Glomerular endothelial cell (primary cell): Measurements from ENCODE around the gene METTL17. TPM values are rescaled to one million over a fixed set of nuclear protein-coding genes. Genes with fewer than 3 reads are reported as not detected.
A peak's percentile ranks its signal among the peaks of the same experiment; 100 is the strongest.
"Not testable (repeated sequence)": the region's sequence is repeated elsewhere in the genome, so short reads cannot be mapped to it uniquely, and the experiment has no call there.

Experiments used
- DNase-seq: peaks from one replicate; pipeline ENCODE4 v3.0.0-alpha.2; 2011; ENCODE audit warnings: low read depth, low spot score; ENCODE audit errors: extremely low read depth
- total RNA-seq: library from RNA; depleted of rRNA; stranded (reverse); fragments of >200 nt; gene quantifications from 2 replicates; pipeline ENCODE4 v1.2.3, GENCODE V29; 2015

Gene METTL17
- total RNA-seq, 1 donor from 2014 or later: 47.3 TPM

DNA sequence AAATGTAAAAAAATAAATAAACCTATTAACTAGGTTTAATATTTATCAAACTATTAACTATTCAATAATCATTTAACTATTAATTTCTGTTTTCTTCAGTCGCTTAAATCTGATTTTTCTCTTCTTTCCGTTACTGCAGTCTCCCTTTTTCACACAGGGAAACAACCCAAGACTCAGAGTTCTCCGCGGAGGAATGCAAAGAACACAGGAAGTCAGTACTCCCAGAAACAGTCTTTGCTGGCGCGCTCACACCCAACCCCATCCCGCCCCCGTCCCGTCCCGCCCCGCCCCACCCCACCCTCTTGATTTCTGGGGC, 351 bp upstream of the METTL17 start:
- DNase-seq: no peak

DNA sequence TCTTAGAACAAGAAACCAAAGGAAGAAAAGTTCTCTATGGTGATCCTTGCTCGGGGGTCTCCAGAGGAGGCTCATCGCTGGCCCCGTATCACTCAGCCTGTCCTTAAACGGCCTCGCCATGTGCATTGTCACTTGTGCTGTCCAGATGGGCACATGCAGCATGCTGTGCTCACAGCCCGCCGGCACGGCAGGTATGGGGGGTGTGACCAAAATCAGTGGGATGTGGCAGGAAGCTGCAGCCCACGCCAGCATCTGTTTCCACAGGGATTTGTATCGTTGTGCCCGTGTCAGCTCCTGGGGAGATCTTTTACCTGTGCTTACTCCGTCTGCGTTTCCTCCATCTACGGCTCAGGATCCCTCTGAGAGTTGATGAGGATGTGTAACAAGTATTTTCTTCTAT, 6.7 kb downstream of the METTL17 start:
- no peak for DNase-seq

DNA sequence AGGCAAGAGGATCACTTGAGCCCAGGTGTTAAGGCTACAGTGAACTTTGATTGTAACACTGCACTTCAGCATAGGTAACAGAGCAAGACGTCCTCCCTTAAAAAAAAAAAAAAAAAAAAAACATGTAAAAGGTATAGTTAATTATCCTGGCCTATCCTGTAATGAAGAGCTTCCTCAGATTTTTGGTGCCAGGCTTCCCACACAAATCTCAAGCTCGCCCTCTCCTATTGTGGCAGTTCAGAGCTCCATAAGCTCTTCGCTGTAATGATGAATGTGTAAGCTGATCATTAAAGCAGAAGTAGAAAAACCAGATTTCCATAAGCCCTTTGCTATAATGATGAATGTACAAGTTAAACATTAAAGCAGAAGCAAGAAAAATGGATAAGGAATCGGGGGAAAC, 7.3 kb downstream of the METTL17 start:
- no peak for DNase-seq

DNA sequence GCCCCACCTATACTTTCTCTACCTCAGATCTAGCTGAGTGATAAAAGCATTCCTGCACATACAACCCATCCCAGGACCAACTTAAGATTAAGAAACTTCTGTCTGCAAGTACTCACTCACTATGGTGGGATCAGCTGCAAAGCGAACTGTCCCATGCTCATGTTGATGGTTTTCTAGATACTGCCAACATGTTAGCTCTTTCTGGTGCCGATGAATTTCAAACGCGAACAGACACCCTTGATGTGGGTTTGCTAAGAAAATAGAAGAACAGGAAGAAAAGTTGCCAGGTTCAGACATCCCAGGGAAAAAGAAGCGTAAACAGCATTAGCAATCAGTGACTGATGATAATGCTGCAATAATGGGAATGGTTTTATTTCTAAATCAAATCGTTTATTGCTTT, 7.8 kb downstream of the METTL17 start:
- DNase-seq: no peak

DNA sequence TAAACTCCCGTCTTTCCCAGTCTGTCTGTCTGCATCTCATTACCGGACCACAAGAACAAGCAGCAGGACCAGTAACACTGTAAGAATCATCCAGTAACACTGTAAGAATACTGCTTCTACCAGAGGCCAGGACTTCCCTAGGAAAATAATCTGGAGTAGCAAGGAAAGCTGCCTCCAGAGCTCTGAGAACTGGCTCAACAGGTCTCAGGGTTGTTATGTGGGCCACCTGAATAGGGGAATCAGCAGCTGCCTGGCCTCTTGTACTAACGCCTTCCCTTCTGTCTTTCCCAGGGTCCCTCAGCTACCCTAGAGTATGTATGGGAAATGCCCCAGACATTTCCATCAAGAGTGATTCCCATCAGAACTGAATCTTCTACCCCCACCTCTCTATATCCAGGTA, 8.4 kb downstream of the METTL17 start:
- no peak for DNase-seq

DNA sequence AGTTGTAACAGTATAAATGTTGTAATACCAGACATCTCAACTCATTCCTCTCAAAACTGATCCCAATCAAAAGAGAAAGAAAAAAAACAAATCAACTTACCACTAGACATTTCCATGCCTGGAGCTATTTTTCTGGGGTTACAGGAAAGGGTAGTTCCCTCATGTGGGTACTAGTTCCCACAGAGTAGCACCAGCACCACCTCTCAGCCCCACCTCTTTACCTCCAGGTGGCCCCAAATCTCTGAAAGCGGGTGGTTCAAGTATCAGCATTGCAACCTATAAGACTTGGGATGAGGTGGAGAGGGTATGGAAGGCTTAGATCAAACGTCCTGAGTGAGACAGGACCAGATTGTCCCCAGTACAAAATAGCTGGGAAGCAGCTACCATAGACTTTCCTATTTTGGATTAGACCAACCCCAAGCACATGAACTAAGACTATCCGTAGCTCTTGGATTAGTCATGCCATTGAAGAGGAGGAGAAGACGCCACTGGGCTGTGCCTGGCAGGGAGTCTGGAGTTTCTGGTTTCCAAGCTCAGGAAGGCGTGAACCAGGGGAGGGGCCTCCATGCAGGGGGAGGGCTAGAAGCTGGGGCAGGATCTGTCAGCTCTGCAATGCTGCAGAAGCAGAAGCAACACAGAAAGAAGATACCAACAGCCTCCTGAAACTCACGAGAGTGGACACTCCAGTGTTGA, 9.0 kb downstream of the METTL17 start, which contains the start of gene SLC39A2:
Gene SLC39A2, plus strand, starts transcription at position 620 of the 693 bp plus-strand sequence. CDS start 154 bp downstream, outside the sequence.
- DNase-seq: no peak

DNA sequence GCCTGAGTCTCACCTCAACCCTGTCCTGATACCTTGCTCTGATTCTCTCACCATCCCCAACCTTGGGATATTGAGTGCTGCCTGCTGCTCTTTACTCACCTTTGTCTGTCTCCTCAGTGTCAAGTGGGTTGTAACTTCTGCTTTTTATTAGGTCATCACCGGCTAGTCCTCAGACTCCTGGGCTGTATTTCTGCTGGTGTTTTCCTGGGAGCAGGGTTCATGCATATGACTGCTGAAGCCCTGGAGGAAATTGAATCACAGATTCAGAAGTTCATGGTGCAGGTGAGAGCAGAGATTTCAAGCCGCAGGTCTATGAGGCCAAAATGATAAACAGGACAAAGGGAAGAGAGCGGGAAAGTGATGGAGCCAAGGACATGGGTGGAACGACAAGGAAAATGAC, 9.8 kb downstream of the METTL17 start:
- DNase-seq: no peak

DNA sequence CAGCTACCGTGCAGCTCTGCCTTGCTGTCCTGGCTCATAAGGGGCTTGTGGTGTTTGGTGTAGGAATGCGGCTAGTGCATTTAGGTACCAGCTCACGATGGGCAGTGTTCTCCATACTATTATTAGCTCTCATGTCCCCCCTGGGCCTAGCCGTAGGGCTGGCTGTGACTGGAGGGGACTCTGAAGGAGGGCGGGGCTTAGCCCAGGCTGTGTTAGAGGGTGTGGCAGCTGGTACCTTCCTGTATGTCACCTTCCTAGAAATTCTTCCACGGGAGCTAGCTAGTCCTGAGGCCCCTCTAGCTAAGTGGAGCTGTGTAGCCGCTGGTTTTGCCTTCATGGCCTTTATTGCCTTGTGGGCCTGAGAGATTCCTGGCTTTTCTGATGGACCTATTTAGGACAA, 11.4 kb downstream of the METTL17 start:
- no peak for DNase-seq

DNA sequence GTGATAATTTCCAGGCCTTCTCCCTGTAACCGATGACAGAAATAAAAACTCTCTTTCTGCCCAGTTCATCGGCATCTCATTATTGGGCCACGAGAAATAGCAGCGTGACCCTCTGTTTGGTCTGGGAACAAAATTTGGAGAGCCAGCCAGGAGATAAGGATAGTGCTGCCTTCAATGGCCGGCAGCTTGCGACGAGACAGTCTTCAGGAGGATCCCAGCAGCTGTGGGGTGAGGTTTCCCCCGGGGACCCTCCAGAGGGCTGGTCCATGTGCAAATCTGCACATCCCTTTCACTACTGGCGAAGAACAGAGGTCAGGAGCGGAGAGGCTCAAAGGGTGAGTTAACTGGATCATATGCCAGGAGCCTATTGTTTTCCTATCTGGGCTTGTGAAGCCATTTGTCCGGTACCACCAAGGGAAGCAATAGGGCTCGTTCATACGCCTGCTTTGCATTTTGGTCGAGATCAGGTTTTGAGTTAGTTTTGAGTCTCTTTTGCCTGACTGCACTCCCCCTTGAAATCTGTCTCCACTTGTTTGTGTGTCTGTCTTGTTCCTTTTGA, 14.1 kb downstream of the METTL17 start:
- no peak for DNase-seq

DNA sequence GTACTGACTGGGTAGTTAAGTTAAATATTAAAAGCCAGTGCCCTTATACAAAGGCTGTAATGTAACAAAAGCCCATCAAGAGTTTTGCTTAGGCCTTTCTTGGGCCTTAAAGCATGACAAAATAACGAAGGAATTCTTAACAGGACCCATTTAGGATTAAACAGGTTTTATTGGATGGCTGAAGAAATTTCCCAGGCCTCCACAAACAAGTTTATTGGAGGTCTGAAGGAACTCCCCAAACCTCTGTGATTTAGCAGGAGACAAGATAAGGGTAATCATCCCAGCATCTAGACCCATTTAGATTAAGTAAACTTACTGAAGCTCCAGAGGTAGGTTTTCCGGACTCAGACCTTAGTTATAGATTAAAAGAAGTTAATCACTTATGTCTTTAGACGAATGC, 19.9 kb downstream of the METTL17 start:
- not testable (repeated sequence) for DNase-seq

DNA sequence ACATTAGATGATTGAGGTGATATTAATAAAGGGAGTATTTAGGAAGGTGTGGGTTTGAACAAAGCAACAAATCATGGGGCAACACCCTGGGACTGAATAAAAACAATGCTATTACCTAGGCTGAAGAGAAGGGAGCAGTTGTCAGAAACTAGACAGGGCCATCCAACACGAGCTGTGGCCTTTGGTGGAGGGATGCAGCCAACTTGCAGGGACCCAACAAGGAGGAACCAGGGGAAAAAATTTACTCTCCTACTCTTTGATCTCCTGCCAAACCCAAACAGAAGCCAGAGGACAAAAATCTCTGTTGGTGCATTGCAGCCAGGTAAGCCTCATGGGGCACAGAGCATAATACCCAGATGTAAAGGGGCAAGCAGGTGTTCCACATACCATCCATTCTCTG, 21.4 kb downstream of the METTL17 start:
- no peak for DNase-seq

DNA sequence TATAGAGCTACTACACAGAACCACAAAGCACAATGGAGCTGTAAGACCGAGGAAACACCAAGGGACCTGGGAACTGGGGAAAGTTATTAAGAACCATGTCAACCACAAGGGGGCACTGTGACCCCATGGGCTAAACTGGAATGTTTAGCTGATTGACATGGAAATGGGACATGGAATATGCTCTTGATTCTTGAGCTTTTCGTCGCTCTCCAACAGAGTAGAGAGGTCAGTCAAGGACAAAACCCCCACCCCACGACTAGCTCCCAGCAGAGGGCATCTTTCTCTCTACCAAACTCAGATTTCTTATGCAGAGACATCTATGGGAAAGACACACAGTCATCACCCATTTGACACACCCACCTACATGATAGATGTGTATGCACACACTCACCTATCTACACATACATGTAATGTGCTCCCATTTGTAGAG, 25.0 kb downstream of the METTL17 start:
- peak; percentile 72 for DNase-seq

DNA sequence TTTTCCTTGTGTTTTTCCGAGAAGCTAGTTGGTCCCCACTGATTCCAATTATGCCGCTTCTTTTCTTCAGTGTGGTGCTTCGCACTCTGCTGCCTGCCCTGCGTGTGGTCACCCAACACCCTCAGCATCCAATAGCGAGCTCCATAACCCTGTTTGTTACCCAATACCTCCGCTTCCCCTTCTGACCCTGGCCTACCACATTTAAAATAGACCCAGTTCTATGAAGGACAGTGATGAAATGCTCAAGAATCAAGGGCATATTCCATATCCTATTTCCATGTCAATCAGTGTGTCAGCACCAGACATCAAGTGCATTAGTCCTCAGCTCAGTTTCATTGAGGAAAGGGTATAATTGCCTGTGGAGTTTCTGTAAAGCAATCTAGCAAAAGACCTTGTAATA, 25.5 kb downstream of the METTL17 start:
- DNase-seq: no peak

DNA sequence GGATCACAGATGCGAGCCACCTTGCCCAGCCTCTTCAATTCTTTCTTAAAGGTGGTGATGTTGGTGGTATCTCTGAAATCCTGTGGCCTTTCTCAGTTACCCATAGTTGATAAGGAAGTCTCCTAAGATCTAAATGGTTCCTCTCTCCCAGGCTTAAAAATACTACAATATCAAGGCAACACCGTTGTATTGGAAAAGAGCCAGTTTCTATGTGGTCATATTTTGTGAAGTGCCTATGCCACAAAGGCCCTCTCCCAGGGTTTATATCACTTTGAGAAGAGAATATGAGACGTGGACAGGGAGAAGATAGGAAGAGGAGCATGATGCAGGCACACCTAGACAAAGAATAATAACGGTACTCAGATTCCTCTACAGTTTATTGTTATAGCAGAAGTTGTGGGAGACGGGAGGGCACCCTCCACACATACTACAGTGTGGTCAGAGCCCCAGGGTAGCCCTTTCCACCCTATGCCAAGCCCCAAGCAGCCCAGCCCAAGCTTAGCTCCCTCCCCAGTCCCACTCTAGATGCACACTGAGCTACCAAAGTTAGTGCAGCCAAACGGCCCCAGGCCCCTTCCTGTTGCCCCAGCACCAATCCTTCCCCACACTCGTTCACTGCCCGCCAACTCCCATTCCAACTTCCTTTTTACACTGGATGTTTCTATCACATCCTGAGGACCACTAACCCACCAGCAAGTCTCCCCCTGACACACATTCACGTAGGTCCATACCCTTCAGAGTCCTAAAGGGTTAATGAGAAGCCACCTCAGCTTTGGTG, 26.8 kb downstream of the METTL17 start:
- DNase-seq: no peak

DNA sequence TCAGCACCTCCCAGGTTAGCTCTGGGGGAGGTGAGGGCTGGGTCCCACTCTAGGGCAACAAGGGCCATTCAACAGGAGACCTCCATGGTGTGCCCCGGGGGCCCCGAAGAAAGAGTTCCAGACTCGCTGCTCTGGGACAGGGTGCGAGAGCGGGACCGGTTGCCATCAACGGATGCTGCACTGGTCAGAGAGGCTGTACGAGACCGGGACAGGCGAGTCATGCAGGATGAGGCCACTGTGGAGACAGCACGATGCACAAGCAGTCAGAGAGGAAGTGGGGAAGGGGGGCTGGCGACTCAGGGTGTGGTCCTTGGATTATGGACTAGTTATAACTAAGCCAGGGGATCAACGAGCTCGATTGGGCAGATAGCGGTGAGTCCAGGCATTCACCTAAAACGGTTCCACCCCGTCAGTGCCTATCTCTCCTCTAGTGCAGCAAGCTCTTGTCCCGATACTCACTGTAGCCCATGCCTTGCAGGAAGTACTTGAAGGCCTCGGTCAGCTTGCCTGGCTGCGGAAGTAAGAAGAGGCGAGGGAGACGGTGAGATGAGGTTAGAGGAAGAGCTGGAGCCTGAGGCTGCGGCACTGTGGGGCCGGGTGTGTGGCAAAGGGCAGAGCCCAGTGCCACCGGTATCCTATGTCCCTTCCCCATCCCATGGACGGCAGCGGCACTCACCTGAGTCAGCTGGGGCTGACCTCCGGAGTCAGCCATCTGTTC, 27.9 kb downstream of the METTL17 start:
- no peak for DNase-seq

DNA sequence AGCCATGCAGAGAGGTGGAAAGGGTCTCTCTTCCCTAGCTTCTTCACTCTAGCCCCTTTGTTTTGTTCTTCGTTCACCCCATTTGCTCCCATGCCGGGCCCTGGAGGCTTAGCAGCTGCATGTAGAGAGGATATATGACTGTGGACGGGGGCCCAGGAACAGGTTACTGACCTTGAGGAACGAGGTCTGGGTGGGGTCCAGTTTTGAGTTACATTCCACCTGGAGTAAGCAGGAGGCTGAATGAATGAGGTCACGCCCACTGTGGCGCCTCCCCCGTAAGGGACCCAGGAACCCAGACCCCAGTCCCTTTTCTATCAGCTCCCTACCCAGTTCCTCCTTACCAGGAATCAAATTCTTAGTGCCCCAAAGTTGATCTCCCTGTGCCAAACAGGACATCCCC, 28.5 kb downstream of the METTL17 start:
- DNase-seq: no peak

DNA sequence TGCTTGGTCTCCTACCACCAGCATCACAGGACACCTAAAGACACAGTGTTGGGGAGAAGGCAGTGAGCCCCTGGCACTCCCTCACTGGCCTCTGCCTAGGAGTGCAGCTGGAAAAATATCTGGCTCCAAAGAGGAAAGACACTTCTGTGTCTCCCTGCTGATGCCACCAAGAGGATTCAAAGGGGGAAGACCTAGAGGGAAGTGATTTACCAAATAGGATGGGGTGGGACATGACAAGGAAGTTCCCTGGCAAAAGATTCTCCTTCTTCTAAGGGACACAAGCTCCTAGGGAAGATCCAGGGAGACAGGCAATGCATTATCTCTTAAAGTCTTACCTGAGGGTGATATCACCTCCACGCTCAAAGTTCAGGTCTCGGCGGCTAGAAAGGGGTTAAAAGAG, 29.0 kb downstream of the METTL17 start:
- no peak for DNase-seq

DNA sequence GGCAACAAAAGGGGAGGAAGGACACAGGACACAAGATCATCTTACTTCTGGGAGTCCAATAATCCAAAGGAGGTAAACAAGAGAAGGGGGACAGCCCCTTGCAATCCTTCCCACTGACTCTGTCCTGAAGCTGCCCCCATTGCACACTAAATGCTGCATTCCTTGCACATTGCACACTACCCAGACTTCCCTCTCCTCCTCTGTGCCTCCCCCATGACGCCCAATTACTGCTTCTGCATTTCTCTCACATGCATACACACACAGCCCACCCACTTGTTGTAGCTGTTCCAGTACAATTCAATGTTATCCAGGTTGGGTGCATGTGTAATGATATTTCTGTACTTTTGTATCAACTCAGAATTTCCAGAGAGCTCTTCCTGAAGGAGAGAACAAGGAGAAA, 29.6 kb downstream of the METTL17 start:
- no peak for DNase-seq

DNA sequence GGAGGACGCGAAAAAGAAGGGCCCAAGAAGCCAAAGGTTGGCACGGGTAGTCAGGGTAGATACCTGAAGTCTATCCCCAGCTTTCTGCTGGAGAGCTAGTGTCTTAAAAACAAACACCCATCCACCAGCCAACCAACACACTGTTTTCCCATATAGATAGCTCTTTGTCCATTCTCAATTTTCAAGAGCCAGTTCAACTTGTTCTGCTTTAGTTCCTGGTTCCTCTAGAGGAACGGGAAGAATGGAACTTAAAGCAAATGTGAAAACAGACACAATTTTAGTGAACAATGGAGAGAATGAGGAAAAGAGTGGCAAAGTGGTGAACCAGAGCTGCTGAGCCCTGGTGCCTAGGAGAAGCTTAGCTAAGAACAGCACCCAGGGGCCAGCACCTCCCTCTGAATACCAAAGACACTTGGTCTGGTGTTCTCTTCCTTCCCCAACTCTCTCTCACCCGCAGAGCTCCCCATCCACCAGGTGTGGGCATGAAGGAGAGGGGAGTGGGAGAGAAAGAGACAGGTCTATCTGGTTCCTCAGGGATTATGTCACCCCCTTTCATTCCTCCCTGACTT, 31.3 kb downstream of the METTL17 start:
- DNase-seq: no peak

DNA sequence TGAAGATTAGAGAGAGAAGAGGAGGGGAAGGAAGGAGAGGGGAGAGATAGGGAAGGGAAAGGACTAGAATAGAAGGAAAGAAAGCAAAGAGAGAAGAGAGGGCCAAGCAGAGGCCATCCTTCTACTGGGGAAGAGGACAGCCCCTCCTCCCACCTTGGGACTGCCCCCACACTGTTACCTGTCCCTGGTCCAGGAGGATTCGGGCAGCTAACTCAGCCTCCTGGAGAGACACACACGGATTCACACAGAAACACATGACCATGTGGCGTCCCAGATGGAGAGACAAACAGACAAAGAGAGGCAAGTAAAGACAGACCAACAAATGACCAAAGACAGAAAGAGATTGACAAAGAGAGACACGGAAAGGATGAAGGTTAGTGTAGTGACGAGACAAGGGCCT, 32.9 kb downstream of the METTL17 start:
- DNase-seq: no peak

DNA sequence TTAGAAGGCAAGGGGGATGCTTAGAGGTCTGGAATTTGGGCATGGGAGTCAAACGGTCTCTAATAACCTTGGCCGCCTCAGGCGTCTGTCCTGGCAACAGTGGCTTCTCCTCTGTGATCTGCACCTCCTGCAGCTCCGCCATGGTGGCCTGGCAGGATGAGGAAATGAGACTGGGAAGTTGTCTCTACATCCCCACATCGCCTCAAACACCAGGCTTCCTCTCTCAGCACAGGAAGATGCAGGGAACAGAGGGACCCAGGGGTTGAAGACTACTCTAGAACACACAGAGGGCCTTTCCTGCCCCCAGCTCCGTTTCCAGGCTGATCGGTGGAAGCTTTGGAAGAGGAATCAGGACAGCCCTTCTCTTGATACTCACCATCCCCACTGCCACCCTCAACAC, 33.4 kb downstream of the METTL17 start:
- DNase-seq: no peak
